ENCODE results near the gene ADGRL3.
"Not testable (repeated sequence)": the region's sequence is repeated elsewhere in the genome, so short reads cannot be mapped to it uniquely, and the experiment has no call there.

ADGRL3 gene

DNA sequence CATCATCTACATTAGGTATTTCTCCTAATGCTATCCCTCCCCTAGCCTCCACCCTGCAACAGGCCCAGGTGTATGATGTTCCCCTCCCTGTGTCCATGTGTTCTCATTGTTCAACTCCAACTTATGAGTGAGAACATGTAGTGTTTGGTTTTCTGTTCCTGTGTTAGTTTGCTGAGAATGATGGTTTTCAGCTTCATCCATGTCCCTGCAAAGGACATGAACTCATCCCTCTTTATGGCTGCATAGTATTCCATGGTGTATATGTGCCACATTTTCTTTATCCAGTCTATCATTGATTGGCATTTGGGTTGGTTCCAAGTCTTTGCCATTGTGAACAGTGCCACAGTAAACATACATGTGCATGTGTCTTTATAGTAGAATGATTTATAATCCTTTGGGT, 7.0 kb downstream of the ADGRL3 start:
- not testable (repeated sequence) for DNase-seq

DNA sequence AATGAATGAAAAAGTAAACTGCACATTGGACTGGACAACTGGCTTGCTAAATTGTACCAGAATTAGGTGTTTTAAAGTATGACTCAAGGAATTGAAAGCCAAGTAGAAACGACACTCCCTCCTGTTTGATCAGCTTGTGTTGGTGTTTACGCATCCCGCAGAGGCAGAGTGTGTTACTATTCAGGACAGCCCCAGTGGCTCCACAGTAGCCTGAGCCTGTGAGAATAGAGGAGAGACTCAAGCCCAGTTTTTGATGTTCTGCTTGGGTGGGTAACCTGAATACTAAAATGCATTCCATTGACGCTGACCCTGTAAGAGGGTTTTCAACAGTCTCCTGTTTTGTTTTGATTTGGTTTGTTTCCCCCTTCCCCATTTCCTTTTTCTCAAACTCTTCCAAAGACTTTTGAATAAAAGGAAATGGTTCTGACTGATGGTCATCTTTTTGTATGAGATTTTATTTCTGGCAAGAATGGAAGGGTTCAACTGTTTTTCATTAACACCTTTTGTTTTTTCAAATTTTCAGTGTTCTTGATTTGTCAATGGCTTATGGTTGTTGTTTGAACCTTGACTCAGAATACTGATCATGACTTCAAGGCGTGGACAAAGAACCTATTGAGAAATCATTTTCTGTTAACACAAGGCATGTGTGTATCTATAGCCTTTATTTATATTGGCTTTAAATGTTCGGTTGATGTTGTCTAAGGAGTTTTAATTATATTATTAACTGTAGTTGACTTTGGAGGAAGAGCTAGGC, 10.2 kb downstream of the ADGRL3 start:
- DNase-seq, result no peak

DNA sequence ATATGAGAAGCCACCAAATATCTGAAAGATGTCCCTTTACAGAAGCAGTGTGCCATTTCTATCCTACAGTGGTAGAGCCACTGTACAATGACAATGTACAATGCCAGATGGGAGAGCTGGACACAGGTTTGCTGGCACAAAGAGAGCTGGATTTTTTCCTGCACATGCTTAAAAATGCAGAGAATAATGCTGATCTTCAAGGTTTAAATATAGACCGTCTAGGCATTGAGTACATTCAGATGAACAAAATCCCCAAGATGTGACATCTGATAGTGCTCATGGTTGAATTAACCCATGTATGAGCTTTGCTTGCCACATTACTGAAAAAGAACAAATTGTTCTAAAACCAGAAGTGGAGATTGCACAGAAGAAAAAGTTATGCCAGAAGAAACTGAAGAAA, 11.7 kb downstream of the ADGRL3 start:
- DNase-seq, result no peak

DNA sequence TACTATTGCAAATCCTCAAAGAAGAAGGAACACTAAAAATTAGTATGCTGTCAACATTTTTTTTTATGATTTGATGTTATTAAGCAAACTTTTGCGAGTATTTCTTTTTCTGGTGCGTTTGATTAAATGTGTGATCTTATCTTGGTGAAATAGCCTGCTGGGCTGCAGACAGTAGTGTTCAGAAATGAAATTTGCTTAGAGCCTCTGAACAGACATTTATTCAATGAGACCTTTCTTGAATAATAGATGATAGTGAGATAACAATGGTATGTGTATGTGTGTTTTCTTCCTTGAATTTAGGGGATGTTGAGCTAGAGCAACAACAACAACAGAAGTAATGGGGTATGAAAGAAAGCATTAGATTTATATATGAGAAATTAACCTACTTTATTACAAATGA, 12.7 kb downstream of the ADGRL3 start:
- no peak for DNase-seq

DNA sequence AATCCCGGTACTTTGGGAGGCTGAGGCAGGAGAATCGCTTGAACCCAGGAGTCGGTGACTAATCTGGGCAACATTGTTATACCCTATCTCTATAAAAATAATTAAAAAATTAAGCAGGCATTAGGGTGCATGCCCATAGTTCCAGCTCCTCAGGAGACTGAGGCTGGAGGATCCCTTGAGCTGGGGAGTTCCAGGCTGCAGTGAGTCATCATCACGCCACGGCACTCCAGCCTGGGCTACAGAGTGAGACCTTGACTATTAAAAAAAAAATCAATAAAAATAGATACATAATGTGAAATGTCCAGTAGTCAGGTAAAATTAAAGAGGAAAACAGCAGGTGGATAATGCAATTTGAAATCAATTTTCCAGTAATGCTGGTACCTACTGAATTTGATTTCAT, 14.6 kb downstream of the ADGRL3 start:
- DNase-seq, result no peak

DNA sequence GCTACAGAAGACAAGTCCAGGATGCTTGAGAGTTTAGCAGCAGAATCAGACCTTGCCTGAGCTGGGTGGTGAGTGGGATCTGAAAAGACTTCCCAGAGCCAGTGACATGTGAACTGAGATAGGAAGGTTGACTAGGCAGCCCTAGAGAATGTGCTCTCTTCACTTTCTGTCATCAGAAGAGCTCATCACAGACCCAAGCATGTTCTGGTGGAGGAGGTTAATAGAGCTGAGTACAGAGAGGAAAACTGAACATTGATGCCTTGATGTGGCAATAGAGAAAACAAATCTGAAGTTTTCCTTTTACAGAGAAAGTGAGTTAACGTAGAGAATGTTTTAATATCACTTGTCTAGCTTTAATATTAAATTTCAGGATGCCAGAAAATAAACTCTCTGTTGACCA, 17.1 kb downstream of the ADGRL3 start:
- no peak for DNase-seq

DNA sequence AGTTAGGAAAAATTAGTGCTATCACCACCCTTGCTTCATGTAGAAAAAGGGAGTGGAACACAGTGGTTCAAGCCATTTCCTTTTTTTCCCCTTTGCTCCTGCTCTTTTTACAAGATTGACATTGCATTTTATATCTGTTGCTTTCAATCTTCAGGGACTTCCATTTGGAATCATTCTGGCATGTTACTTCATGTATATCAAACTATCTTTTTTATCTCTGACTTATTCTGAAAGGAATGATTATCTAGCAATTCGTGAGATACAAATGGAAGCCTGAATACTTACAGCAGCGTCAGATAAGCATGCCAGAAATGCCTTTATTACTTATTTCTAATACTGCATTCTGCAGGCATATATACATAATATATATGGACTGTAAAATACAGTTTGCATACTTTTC, 20.4 kb downstream of the ADGRL3 start:
- DNase-seq, result no peak

DNA sequence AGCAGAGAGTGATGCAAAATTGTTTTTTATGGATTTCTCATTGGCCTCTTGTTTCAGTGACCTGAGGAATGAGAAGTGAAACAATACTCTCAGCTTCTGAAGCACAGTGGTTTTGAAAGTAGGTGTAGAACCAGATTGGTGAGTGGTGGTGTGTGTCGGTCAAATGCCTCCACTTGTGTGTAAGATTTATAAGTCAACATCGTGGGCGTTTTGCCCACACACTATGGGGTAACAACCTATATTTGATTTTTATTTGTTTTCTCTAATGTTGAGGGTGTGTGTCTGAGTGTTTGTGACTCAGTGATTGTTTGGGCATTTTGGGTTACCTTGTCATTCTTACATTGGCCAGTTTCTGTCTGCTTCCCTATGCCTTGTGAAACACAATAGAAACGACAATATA, 23.3 kb downstream of the ADGRL3 start:
- DNase-seq, result no peak

DNA sequence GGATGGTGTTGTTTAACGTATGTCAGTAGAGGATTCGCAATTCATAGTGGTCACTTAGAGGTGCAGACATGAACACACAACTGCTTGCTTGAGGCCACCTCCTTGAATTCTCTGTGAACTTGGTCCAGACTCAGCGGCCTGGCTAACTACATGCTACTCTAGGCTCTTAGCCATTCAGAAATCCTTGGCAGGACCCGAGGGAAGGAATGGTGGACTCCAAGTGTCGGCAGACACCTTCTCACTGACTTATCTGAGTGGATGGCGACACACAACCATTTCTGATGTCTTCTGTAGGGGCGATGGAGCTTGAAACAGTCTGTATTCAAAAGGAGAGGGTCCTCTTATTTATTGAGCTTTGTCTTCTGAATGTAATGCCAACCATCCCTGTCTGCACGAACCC, 24.4 kb downstream of the ADGRL3 start:
- DNase-seq, result no peak

DNA sequence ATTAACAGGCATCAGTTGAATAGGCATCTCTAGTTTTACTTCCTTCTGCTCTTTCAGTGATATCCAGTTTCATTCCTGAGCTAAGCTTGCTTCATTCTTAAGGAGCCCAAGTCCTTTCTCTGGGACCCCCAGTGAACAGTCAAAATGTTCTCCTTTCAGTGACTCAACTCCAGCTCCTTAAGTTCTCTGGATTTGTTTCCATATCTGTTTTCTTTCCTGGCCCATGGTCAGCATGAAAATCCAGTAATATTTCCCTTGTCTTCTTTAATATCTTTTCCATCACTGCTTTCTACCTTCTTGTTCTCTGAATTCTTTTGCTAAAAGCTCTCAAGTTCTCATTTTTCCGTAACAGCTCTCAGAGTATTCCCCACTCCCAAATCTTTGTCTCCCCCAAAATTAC, 25.5 kb downstream of the ADGRL3 start:
- DNase-seq, result no peak

DNA sequence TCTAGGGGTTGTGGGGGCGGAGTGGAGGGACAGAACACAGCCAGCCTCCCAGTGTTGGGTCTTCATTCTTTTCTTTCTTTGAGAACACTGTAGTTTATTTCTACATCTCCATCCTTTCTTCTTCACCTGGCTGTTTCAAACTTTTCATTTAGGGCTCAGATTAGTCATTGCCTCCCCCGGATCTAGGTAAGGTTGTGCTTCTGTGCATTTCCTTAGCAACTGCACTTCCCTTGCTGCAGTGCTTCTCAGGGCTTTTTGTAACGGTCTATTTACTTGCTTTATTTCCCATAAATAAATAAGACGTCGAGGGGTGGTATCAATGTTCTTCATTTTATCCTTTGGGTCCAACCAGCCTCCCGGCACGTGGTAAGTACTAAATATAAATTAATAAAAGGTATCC, 31.3 kb downstream of the ADGRL3 start:
- DNase-seq, result no peak

DNA sequence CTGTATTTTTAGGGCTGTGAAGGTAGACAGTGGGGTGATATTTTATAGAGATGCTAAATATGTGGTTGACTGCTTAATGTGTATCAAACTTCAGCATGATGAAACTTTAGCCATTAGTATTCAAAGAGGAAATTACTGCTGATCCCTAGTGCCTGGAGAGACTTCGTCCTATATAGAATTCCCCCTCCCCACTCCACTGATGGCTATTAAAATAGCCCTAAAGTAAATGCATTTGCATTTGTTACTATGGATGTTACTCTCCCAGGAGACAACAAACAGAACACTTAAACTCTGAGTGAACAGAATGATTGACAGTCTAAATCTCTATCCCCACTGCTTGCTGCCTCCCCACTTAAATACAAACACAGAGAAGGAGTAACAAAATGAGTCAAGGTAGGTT, 39.1 kb downstream of the ADGRL3 start:
- DNase-seq, result no peak

DNA sequence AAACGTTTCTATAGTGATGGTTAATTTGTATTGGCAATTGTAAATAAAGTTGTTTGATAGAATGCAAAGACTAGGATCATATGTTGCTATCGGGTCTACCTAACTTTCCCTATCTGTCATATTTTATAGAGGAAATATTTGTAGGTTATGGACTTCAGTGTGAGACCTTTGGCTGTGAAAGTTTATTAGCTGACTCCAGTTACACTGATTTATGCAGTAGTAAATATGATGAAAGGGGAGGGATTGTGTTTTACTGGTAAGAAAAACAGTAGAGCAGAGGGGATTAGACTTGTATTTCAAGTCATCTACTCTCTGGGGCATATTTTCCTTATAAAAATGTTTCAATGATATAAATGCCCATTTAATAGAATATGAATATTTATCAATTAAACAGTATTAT, 43.8 kb downstream of the ADGRL3 start:
- DNase-seq, result no peak

DNA sequence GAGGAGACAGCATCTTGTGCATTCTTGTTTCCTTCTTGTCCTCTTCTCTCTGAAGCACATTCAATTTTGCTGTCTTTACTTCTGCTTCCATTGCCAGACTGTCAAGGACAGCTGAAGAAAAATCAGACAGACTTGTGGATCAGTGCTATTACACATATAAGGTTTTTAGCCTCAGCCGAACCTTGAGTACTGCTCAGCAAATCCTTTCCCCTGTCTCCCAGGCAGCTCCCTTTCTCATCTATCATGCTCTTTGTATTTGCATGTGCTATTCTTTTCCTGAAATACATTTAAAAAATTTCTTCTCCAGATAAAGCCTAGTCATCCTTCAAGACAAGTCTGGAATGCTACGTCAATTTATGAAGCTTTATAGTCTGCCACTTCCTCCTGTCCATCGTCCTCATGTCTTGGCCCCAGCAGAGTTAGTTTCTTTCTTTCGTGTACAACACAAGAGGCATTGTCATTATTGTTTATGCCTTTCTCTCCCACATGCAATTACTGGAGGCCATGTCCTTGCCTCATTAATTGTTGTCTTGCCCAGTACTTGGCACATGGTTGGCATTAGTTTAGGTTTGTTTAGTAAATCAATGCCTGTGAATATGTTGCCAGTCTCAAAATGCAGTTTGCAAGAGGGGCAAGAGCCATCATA, 45.1 kb downstream of the ADGRL3 start:
- no peak for DNase-seq

DNA sequence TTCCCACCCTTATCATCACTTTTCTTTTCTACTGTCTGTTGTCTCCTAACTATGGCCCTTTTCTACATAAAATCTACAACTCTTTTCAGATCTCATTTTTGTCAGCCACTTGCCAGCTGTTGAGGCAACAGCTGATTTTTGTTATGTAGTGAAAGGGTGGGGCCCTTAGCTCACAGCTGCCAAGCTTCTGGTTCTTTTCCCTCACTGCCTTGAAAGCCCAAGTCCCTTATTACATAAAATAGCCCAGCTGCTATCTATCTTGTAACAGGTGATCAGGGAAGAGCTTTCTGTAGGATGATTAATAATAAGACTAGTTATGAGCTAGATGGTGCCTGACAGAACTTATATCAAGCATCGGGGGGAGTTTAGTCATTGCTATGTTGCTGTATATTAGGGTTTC, 45.9 kb downstream of the ADGRL3 start:
- DNase-seq, result no peak

DNA sequence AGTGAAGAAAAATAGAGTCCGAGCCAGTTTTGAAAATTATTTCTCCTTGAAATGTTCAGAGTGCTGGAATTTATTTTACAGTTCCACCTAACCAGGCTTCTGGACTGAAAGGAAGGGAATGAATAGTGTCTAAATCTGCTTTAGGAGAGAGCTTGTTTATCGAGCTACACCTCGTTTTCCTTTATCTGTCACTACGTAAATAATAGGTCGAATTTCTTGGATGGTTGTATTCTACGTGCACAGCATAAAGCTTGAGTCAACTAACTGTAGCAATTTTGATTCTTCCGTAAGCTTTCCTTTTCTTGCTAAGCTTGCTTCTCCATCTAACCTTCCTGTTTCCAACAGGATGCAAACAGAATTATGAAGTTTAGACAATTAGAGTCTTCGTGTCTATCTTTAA, 48.6 kb downstream of the ADGRL3 start:
- no peak for DNase-seq

DNA sequence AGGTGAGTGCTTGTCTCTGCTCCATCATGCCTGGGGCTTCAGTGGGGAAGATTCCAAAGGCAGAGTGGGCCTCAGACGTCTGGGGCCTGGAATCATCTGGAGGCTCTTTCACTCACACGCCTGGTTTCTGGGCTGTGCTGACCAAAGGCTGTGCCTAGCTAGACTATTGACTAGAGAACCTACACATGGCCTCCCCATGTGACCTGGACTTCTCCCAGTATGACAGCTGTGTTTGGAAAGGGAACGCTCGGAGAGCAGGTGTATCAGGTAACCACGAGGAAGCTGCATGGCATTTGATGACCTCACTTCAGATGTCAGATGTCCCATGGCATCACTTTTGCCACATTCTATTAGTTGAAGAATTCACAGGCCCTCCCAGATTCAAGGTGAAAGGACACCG, 51.0 kb downstream of the ADGRL3 start:
- no peak for DNase-seq

DNA sequence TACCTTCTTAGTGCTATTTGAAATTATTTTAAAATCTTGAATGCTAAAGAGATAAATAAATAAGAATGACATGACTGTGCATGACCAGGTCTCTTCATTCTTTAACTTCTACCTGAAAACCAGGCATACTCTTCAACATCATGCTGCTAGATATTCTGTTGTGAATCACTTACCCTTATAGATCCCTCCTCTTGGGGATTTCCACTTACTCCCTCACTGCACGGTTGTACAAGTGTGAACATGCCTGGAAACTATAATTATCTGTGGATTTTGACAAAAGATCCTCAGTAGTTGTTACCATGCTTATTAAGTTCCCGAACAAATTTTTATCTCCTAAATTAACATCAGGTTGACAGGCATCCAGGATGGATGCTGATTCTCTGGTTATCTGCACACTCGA, 54.3 kb downstream of the ADGRL3 start:
- DNase-seq, result no peak

DNA sequence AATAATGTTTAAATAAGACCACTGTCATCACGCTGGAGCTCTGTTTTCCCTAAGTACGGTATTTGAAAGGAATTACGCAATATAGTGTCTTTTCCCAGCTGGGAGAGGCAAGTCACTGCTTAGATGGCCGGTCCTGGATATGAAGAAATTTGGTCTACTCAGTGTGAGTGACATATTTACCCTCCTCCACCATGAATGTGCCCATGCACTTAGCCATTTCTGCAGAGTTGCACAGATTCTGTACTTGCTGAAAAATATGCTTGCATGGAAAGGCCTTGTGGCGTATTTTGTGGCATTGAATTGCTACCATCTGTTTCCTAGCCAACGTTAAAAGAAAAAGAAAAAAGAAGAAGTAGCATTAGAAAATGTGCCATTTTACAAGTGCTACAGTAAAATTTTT, 73.1 kb downstream of the ADGRL3 start:
- DNase-seq, result no peak

DNA sequence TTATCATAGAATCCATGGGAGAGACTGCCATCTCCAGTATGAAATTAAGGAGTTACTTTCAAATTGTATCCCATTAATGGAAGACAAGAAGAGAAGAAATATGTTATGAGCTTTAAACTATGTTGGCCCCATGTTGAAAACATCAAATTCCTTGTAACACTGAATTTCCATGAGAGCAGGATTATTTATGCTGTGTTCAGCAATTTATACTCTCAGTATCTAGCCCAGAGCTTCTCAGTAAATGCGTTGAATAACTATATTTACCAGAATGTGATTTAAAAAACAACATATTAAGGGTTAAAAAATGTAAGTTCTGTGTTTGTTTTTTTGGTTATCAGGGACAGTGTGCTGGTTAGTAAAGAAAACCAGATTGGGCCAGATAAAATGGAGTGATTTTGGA, 74.2 kb downstream of the ADGRL3 start:
- no peak for DNase-seq

DNA sequence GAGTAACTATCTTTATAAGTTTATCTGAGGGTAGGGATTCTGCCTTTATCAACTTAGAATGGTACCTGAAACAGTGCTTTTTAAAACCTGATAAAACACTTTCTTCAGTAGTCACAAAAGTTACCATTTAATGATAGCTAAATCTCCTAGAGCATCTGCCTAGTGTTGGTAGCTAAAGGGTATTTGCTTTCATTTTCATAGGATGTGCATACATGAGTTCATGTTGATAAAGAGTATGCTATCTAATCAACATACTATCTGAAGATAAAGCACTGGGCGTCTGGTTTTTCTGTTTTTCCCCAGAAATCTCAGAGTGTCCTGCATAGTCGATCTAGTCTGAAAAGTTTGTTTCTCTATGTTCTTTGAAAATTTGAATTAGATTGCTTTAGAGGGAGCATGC, 75.1 kb downstream of the ADGRL3 start:
- no peak for DNase-seq

DNA sequence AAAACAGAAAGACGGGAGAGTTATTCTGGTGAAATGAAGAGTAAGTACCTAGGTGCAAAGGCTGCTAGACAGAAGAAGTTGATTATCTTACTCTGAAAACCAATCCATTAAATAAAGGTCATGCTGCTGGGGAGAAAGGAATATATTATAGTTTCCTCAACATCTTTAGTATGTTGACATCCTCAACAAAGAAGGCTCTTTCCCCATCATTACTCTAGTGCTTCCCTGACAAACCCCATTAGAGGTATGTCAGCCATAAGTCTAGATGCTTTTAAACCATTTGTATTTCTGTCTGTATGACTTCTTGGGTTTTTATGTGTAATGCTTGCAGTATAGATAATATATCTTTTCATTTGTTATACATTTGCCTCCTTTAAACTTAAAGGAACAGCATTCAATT, 75.9 kb downstream of the ADGRL3 start:
- DNase-seq, result no peak

DNA sequence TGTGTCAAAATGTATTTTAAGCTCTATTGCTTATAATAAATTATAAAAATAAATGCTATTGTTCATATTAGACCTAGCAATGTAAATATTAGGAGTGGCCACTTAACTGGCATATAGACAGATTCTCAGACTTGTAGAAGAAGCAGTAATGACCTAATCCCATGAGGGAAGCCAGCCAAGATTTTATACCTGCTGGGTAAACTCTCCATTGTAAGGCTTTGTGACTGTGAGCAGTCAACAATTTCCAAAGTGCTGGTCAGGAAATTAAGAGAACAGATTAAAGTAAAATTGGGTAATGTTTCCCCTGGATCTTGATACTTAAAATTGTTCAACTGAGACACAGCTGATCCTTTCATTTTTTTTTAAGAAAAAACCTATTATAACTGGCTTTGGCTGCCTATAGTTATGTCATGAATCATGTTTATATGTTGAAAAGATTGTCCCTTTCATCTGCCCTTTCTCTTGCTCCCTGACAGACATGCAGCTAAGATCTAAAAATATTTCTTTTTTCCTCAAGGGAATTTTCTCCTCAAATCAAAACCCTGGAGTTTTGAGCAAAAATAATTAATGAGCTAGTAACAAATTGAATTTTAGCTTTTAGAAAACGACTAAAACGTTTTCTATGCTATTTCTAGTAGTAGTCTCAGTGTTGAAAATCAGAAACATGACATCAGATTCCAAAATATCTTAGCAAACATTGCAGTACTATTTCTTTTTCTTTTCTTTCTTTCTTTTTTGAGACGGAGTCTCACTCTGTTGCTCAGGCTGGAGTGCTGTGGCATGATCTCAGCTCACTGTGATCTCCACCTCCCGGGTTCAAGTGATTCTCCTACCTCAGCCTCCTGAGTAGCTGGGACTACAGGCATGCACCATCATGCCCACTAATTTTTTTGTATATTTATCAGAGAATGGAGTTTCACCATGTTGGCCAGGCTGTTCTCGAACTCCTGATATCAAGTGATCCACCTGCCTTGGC, 77.9 kb downstream of the ADGRL3 start:
- no peak for DNase-seq

DNA sequence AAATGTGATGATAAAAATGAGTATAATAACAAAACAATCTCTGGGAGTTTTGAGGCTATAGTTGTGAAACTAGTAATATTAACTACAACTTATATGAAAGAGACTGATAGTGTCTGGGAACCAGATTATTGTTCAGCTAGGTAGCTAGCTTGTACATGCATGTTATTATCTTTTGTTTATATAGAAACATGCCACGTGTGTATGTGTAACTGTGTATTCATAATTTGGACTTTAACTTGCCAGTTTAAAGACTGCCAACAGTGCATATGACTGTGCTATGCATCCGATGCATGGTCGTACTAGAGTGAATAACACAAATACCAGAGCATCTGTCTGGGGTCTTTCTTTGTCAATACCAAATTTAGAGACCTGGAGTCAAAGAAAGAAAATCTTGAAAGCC, 92.2 kb downstream of the ADGRL3 start:
- no peak for DNase-seq
